Measurements from ENCODE around the gene DMKN. TPM values are rescaled to one million over a fixed set of nuclear protein-coding genes. Genes with fewer than 3 reads are reported as not detected.
A peak's percentile ranks its signal among the peaks of the same experiment; 100 is the strongest.

The DMKN gene
- total and polyA plus RNA-seq, 2 experiments from 2014 or later: 220 to 289 TPM

DNA sequence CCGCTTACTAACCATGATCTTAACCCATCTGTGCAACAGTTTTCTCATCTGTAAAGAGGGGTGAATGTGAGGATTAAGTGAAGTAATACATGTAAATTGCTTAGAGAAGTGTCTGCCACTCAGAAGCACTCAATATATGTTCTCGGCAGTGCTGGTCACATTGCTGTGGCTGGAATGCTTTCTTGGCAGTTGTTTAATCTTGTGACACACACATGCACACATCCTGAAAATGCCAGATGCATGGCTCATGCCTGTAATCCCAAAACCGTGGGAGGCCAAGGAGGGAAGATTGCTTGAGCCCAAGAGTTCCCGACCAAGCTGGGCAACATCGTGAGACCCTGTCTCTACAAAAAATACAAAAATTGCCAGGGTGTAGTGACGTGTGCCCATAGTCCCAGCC lies 4.9 kb upstream of the DMKN start:
- no peaks in the 10 kb centered on the region for H3K36me3 ChIP-seq
- H3K27me3 ChIP-seq: no peaks in the 10 kb centered on the region
- TF ChIP-seq, protein P1, sequence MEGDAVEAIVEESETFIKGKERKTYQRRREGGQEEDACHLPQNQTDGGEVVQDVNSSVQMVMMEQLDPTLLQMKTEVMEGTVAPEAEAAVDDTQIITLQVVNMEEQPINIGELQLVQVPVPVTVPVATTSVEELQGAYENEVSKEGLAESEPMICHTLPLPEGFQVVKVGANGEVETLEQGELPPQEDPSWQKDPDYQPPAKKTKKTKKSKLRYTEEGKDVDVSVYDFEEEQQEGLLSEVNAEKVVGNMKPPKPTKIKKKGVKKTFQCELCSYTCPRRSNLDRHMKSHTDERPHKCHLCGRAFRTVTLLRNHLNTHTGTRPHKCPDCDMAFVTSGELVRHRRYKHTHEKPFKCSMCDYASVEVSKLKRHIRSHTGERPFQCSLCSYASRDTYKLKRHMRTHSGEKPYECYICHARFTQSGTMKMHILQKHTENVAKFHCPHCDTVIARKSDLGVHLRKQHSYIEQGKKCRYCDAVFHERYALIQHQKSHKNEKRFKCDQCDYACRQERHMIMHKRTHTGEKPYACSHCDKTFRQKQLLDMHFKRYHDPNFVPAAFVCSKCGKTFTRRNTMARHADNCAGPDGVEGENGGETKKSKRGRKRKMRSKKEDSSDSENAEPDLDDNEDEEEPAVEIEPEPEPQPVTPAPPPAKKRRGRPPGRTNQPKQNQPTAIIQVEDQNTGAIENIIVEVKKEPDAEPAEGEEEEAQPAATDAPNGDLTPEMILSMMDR (IDR thresholded peaks at IDR 0.05; ENCODE audit: low read depth, low read length): no peak

DNA sequence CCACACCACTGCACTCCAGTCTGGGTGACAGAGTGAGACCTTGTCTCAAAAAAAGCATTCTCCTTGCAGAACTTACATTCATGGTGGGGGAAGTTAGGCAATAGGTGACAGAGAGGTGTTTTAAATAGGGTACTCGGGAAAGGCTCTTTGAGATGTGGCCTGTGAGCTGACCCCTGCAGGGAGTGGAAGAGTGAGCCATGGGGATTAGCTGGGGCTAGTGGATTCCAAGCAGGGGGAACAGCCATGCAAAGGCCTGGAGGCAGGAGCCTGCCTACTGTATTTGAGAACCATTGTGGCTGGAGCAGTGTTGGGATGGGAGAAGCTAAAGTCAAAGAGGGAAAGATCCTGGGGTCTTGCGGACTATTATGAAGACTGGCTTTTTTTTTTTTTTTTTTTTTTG lies 3.9 kb upstream of the DMKN start:
- TF ChIP-seq, protein P1 (IDR thresholded peaks at IDR 0.05; ENCODE audit: low read depth, low read length): no peak
- no peak for DNase-seq (ENCODE audit: low read depth in 1 of 2, low spot score in 1 of 2)
- Histone ChIP-seq H3K36me3 (no peaks in the 10 kb centered on the region), H3K4me3 (no peak overlapping the region), H3K4me1 (ENCODE audit: low read depth) (peaks cover 6% of the 10 kb centered on the region), H3K27ac (no peak overlapping the region), H3K27me3 (peaks cover 5% of the 10 kb centered on the region), H3K9me3 (ENCODE audit: low read depth) (no peaks in the 10 kb centered on the region)

More for the DNA sequence above, 4.9 kb upstream of the DMKN start:
- Histone ChIP-seq H3K4me3 (no peak overlapping the region), H3K9me3 (ENCODE audit: low read depth) (no peaks in the 10 kb centered on the region), H3K4me1 (ENCODE audit: low read depth) (peaks cover 6% of the 10 kb centered on the region), H3K27ac (no peak overlapping the region)
- DNase-seq (ENCODE audit: low read depth in 1 of 2, low spot score in 1 of 2): peak in 1 of 2 donors; percentile 98

DNA sequence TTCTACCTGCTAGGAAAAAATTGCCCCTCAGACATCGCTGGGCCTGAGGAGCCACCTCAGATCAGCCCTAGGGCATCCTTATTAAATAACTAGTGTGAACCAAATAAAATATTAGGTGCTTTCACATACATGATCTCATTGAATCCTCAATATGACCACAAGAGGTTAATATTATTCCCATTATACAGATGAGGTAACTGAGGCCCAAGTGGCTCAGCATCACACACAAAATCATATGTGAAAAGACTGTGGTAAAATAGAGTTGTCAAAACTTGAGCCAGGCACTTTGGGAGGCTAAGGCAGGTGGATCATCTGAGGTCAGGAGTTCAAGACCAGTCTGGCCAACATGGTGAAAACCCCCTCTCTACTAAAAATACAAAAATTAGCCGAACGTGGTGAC lies 2.9 kb upstream of the DMKN start:
- TF ChIP-seq, protein P1 (IDR thresholded peaks at IDR 0.05; ENCODE audit: low read depth, low read length): no peak

DNA sequence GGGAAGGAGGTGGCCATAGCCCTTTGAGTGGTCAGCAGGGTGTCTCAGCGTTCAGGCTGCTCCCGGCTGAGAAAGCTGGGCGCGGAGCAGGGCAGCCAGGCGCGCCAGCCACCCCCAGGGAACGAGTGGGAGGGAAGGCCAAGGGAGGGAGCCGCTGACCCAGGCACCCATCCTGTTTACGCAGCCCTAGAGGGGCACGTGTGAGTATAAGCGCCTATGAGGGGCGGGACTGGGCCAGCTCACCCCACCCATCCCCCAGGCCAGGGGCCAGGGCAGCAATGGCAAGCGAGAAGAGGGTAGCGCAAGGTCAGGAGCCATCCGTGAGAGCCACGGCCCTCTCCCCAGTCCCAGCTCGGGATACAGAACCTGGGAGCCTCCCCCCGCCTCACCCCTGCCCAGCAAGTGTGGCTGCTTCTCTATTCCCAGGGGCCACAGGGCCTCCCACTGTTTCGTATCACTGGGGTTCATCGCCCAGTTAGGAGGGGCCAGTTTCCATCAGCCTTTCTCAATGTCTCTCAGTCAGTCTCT lies 897 bp upstream of the DMKN start:
- Histone ChIP-seq H3K27me3 (peaks cover 5% of the 10 kb centered on the region), H3K4me1 (ENCODE audit: low read depth) (peaks cover 6% of the 10 kb centered on the region), H3K4me3 (no peak overlapping the region), H3K27ac (no peak overlapping the region), H3K9me3 (ENCODE audit: low read depth) (no peaks in the 10 kb centered on the region), H3K36me3 (no peaks in the 10 kb centered on the region)
- TF ChIP-seq, protein P1 (IDR thresholded peaks at IDR 0.05; ENCODE audit: low read depth, low read length): no peak
- peak; percentile 10 to 72 for DNase-seq (ENCODE audit: low read depth in 1 of 2, low spot score in 1 of 2)

More for the DNA sequence above, 2.9 kb upstream of the DMKN start:
- Histone ChIP-seq H3K27me3 (peaks cover 5% of the 10 kb centered on the region), H3K9me3 (ENCODE audit: low read depth) (no peaks in the 10 kb centered on the region), H3K36me3 (no peaks in the 10 kb centered on the region), H3K4me3 (no peak overlapping the region), H3K4me1 (ENCODE audit: low read depth) (peaks cover 6% of the 10 kb centered on the region), H3K27ac (no peak overlapping the region)
- DNase-seq (ENCODE audit: low read depth in 1 of 2, low spot score in 1 of 2): no peak

DNA sequence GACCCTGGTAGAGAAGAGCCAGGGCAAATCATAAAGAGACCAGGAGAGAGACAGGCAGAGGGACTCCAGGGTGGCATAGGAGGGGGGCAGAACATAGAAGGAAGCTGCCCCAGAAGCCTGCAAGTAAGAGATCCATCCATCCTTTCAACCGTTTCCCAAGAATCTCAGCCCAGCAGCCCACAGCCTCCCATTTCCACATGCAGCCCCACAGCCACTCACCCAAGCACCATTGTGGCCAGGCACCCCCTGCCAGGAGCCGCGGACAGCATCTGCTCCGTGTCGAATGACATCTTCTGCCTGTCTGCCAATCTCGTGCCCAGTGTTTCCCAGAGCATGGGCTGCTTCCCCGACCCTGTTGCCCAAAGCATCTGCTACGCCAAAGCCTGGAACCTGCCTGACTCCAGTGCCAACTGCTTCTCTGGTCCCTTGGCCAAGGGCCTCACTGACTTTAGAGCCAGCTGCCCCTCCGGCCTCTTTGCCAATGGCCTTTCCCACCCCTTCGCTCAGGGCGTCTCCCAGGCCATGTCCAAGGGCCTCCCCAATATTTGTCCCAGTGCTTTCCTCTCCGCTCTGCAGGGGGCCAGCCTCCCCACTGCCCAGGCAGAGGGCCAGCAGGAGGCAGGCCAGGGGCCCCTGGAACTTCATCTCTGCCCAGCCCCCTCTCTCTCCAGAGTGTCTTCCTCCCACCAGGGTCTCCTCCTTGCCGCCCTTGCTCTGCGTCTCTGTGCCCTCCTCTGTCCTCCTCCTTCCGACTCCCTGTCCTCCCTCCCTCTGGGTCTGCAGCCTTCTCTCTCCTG lies 420 bp downstream of the DMKN start:
- Histone ChIP-seq H3K9me3 (ENCODE audit: low read depth) (no peaks in the 10 kb centered on the region), H3K4me3 (no peak overlapping the region)

More for the DNA sequence above, 420 bp downstream of the DMKN start:
- Histone ChIP-seq H3K27me3 (peaks cover 5% of the 10 kb centered on the region), H3K4me1 (ENCODE audit: low read depth) (peaks cover 14% of the 10 kb centered on the region), H3K36me3 (no peaks in the 10 kb centered on the region), H3K27ac (no peak overlapping the region)
- DNase-seq (ENCODE audit: low read depth in 1 of 2, low spot score in 1 of 2): no peak
- TF ChIP-seq, protein P1 (IDR thresholded peaks at IDR 0.05; ENCODE audit: low read depth, low read length): no peak
